Muscle of leg (tissue), 11 donors: ENCODE data around the gene MT1A. TPM values are rescaled to one million over a fixed set of nuclear protein-coding genes. Genes with fewer than 3 reads are reported as not detected.
A peak's percentile ranks its signal among the peaks of the same experiment; 100 is the strongest.
"Not testable (repeated sequence)": the region's sequence is repeated elsewhere in the genome, so short reads cannot be mapped to it uniquely, and the experiment has no call there.

Source experiments
- DNase-seq: peaks from one replicate; pipeline ENCODE4 v3.0.0; 2013
- H3K27ac ChIP-seq: one replicate; pipeline ENCODE4 v1.5.1; 2013; ENCODE audit warnings: mild to moderate bottlenecking, low read length, control low read depth
- H3K27me3 ChIP-seq: one replicate; pipeline ENCODE4 v1.6.1; 2013; ENCODE audit warnings: low read length; ENCODE audit not compliant: control insufficient read depth, insufficient read depth
- H3K36me3 ChIP-seq: one replicate; pipeline ENCODE4 v1.6.1; 2013; ENCODE audit warnings: low read length; ENCODE audit not compliant: control insufficient read depth, insufficient read depth
- H3K4me1 ChIP-seq: one replicate; pipeline ENCODE4 v1.6.1; 2013; ENCODE audit warnings: low read length; ENCODE audit not compliant: control insufficient read depth, insufficient read depth
- H3K4me3 ChIP-seq: one replicate; pipeline ENCODE4 v1.5.1; 2013; ENCODE audit warnings: low read length, control low read depth
- H3K9me3 ChIP-seq: replicated peaks from 2 replicates; pipeline ENCODE4 v1.6.1; 2013; ENCODE audit warnings: low read depth, low read length; ENCODE audit not compliant: control insufficient read depth
- WGBS: methylation state at CpG from one replicate; pipeline ENCODE4 v1.1.5; 2013; ENCODE audit warnings: missing lambda C conversion rate; ENCODE audit not compliant: insufficient coverage; 5-methylcytosine and 5-hydroxymethylcytosine counted together
- polyA plus RNA-seq, 8 donors: library from polyadenylated mRNA; unstranded; fragments of 120-200 nt; gene quantifications; one replicate each; pipeline versions ENCODE4 v1.2.1 to v1.2.3, GENCODE V29; 2013; ENCODE audit warnings: inconsistent platforms in 1 of 8, low replicate concordance in 1 of 8; ENCODE audit not compliant: insufficient read length in 8 of 8, insufficient read depth in 1 of 8
- total RNA-seq: library from RNA; stranded (reverse); fragments of 120-200 nt; gene quantifications from one replicate; pipeline ENCODE4 v1.2.4, GENCODE V29; 2013

Gene MT1A
- total and polyA plus RNA-seq, 9 donors = 0.41 to 0.58 (median 0.55) TPM; not detected in 6

DNA sequence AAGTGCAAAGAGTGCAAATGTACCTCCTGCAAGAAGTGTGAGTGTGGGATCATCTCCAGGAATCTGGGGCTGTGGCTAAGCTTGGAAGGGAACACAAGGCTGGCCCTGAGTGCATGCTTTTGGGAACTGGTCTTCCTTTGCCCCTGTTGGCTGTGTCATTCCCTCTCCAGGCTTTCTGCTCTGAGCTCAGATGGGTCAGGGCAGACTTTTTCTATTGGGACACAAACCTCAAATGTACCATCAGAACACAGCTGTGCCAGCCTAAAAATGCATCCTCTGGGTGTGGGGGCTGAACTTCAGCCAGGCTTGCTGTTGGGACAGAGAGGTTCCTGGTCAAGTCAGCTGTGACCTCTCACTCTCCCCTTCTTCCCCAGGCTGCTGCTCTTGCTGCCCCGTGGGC lies 14.1 kb downstream of the MT1A start:
- H3K9me3 ChIP-seq = no peaks in the 10 kb centered on the region
- H3K36me3 ChIP-seq = no peaks in the 10 kb centered on the region
- peaks cover 6% of the 10 kb centered on the region for H3K4me1 ChIP-seq
- no peak for DNase-seq
- H3K27me3 ChIP-seq = peaks cover 56% of the 10 kb centered on the region
- H3K27ac ChIP-seq = no peak overlapping the region
- H3K4me3 ChIP-seq = no peak overlapping the region
- WGBS = 89% methylated on average over 1 of the region's 1 CpG

DNA sequence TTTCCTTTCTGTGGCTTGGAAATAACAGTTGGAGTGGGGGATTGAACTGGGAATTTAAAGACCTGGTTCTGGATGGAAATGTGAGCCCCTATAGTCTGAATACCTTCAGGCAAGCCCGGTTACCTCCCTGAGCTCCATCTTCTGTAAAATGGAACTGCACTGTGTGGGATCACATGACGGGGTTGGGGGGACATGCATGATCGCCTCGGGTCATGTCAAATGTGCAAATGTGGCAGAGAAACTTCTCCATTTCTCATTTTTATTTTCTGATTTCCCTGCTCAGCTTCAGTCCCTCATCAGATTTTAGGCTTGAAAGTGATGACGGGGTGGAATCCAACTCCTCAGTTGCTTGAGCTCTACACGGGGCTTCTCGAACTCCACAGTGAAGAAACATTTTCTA lies 14.8 kb downstream of the MT1A start:
- H3K4me3 ChIP-seq = no peak overlapping the region
- no peaks in the 10 kb centered on the region for H3K36me3 ChIP-seq
- no peaks in the 10 kb centered on the region for H3K9me3 ChIP-seq
- no peak for DNase-seq
- peaks cover 12% of the 10 kb centered on the region for H3K4me1 ChIP-seq
- peaks cover 56% of the 10 kb centered on the region for H3K27me3 ChIP-seq
- H3K27ac ChIP-seq = no peak overlapping the region
- 40% methylated on average over 1 of the region's 7 CpGs for WGBS

DNA sequence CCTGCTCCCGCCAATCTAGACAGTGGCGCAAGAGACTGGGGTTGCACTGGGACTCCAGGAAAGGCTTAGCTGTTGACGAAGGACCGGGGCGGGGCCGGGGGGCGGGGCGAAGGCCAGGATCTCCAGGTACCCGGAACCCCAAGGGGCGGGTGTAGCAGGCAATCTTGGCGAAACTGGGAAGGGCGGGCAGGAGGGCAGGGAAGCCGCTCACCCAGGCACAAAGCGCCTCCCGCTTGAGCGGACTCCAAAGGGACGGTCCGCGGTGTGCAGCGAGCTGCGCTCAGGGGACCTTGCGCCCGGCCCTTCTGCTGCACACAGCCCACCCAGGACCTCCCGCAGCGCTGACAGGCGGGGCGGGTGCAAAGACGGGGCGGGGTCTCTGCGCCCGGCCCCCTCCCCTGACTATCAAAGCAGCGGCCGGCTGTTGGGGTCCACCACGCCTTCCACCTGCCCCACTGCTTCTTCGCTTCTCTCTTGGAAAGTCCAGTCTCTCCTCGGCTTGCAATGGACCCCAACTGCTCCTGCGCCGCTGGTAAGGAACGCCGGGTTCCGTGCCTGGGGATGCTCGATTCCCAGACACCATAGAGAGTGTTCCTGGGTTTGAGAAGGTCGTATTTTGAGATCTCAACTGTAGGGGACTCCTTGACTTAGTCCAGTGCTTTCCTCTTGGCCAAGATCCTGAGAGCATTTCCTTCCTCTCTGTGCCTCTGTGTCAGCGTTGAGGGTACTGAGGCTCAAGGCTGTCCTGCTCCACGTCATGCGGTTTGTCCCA lies 19.3 kb downstream of the MT1A start, which contains the start of gene MT1F:
Gene MT1F (plus strand): TSS at position 405 of the 772 bp plus-strand sequence. CDS start 100 bp downstream, at position 505.
- H3K36me3 ChIP-seq = no peaks in the 10 kb centered on the region
- under 1% methylated on average over 44 of the region's 46 CpGs for WGBS
- H3K27me3 ChIP-seq = peaks cover 64% of the 10 kb centered on the region
- peaks cover 19% of the 10 kb centered on the region for H3K4me1 ChIP-seq
- peak; percentile 28 for DNase-seq
- H3K9me3 ChIP-seq = no peaks in the 10 kb centered on the region
- H3K4me3 ChIP-seq = peak within 1 kb of the TSS; percentile 42
- H3K27ac ChIP-seq = no peak within 1 kb of the TSS

DNA sequence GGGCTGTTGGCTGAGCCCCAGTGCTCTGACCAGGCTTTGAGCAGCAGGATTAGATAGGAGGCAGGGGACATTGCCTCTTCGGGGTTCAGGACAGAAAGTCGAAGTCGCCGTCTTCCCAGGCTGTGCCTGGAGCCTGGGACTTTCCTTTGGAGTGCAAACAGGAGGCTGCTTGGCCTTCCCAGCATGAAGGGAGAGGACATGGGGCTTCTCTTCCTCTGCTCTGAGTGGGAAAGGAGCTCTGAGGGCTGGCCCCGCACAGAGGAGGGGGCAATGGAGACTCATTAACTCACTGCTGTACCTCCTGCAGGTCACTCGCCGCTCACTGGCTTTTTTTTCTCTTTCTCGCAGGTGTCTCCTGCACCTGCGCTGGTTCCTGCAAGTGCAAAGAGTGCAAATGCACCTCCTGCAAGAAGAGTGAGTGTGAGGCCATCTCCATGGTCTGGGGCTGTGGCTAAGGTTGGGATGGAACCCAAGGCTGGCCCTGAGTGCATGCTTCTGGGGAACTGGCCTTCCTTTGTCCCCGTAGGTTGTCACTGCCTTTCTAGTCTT lies 19.9 kb downstream of the MT1A start:
- Histone ChIP-seq H3K9me3 (no peaks in the 10 kb centered on the region), H3K36me3 (no peaks in the 10 kb centered on the region), H3K4me1 (peaks cover 21% of the 10 kb centered on the region), H3K4me3 (peak overlapping the region; percentile 42), H3K27me3 (peaks cover 69% of the 10 kb centered on the region), H3K27ac (no peak overlapping the region)
- WGBS = 4% methylated on average over 7 of the region's 10 CpGs
- no peak for DNase-seq

DNA sequence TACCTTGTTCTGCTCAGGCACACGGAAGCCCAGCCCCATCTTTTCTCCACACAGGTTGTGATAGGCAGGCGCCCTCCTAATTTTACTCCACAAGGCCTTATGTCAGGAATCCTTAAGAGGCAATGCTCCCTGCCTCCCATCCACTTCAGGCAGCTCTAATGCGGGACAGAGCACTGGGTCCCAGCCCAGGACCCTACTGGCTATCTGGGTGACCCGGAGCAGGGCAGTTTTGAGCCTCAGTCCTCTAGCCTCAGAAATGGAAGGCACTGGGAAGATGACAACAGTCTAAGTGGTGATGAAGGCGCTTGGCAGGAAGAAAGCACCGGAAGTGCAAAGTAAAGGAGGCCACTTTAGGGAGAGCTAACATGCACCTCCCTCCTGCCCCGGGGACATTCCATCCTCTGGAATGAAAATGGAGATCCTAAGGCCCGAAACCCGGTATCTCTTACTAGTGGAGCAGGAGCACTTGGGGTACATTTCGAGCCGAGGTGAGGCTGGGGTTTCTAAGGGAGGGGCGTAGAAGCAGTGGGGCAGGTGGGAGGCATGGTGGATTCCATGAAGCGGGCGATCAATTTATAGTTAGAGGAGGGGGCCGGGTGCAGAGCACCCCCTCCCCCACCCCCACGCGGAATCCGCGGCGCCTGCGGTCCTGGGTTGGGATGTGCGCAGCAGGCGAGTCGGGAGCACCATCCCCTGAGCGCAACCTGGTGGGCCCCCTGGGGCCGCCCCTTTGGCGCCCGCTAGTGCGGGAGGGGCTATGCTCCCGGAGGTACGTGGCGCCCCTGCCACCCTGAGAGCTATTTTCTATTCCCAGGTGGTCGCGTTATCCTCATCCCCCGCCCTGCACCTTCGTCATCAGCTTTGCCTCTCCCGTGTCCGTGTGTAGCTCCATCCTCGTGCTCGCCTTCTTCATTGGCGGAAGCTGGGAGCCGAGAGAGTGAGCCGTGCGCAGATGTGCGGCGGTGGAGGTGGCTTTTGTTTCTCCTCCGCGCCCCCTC lies 24.2 kb downstream of the MT1A start:
- Histone ChIP-seq H3K4me3 (no peak overlapping the region), H3K27me3 (peaks cover 88% of the 10 kb centered on the region), H3K4me1 (peaks cover 17% of the 10 kb centered on the region), H3K27ac (no peak overlapping the region), H3K36me3 (no peaks in the 10 kb centered on the region), H3K9me3 (no peaks in the 10 kb centered on the region)
- DNase-seq = peak; percentile 36
- WGBS = 10% methylated on average over 26 of the region's 48 CpGs

DNA sequence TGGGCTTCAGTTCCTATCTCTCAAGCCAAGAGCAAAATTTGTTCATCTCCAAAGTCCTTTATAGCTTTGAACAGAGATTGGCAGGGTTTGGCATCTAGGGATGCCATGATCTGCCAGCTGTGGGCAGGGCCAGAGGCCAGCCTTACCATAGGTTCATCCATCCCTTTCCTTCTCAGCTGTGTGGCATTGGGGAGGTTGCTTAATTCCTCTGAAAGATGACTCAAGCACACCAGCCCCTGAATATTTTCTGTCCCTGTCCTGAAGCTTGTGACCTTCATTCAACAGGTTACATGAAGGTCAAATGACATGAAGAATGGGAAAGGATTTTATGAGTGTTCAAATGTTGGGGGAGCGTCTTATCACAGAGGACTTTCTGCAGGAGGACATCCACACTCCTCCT lies 26.0 kb downstream of the MT1A start:
- Histone ChIP-seq H3K4me3 (no peak overlapping the region), H3K27ac (no peak overlapping the region), H3K36me3 (no peaks in the 10 kb centered on the region), H3K9me3 (no peaks in the 10 kb centered on the region), H3K4me1 (peaks cover 14% of the 10 kb centered on the region), H3K27me3 (peaks cover 89% of the 10 kb centered on the region)
- DNase-seq = no peak
- no CpG with 5 or more reads among the region's 1 CpG for WGBS

DNA sequence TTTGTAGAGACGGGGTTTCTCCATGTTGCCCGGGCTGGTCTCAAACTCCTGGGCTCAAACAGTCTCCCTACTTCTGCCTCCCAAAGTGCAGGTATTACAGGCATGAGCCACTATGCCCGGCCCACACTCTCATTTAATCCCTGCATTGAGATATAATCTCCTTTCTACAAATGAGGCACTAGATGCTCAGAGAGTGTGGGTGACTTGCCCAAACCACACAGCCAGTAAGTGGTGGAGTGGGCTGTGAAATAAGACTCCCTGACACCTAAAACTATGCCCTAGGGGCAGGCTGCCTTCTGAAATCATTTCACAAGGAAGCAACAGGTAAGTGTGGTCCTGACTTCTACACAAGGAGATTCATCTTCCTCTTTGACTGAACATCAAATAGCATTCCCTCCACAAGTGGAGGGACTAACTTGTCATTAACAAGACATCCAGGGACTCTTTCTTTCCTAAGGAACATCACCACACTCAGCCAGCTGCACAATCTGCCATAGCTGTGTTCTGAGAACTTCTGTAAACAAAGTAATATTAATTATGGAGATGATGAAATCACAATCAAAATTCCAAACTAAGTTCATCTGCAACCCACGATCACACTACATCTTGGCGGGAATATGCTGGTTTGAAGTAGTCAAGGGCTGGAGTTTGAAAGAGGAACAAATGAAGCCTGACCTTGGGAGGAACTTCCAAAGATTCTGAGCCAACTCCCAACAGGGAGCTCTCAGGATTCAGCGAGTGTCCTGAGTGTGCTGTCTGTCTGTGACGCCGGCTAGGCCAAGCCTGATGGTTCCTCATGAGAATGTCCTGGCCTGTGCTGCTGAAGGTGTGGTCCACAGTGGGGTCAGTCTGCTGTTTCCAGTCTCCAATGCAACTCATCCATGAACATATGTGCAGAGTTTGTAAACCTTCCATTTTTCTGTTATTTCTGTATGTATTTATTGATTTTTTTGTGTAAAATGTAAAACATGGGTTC lies 27.1 kb downstream of the MT1A start:
- H3K4me3 ChIP-seq, H3K27ac ChIP-seq, H3K9me3 ChIP-seq, H3K36me3 ChIP-seq: not testable (repeated sequence)
- WGBS = no CpG with 5 or more reads among the region's 8 CpGs
- Histone ChIP-seq H3K27me3 (peaks cover 89% of the 10 kb centered on the region), H3K4me1 (peaks cover 22% of the 10 kb centered on the region)
- DNase-seq = peak; percentile 62

DNA sequence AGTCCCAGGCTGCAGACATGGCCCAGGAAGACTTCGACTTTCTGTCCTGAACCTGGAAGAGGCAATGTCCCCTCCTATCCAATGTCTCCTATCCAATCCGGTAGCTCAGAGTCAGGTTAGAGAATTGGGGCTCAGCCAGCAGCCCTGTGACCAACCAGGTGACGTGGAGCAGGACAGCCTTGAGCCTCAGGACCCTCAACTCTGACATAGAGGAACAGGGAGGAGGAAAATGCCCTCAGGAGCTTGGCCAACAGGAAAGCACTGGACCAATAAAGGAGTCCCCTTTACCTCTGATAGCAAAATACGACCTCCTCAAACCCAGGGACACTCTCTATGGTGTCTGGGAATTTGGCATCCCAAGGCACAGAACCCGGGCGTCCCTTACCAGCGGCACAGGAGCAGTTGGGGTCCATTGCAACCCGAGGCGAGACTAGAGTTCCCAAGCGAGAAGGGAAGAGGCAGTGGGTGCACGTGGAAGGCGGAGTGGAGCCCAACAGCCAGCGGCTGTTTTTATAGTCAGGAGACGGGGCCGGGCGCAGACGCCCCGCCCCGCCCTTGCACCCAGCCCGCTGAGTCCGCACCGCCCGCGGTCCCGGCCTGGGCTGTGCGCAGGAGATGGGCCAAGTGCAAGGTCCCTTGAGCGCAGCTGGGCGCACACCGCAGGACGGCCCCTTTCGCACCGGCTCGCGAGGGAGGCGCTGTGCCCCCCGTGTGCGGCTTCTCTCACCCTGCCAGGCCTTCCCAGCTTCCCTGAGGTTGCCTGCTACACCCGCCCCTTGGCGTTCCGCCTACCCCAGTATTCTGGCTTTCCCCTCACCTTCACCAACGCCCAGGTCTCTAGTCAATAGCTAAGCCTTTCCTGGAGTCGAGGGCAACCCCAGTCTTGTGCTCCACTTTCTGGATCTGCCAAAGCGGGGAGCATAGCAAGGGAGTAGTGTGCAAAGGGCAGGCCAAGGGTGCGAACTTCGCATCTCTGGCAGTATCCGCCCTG lies 29.4 kb downstream of the MT1A start, which contains the start of gene MT1G:
Gene MT1G (minus strand): TSS at position 485 of the 991 bp plus-strand sequence. CDS start 72 bp downstream, at position 413.
- Histone ChIP-seq H3K27me3 (peaks cover 89% of the 10 kb centered on the region), H3K4me1 (peaks cover 20% of the 10 kb centered on the region), H3K27ac (no peak within 1 kb of the TSS), H3K36me3 (no peaks in the 10 kb centered on the region), H3K4me3 (no peak within 1 kb of the TSS), H3K9me3 (no peaks in the 10 kb centered on the region)
- peak; percentile 53 for DNase-seq
- WGBS = 5% methylated on average over 39 of the region's 46 CpGs
